Retina (tissue), 1 donor: ENCODE measurements around the gene CALHM5.
A peak's percentile ranks its signal among the peaks of the same experiment; 100 is the strongest.

Experiments
- DNase-seq: peaks from one replicate; pipeline ENCODE4 v3.0.0-alpha.2; 2016

CALHM5 gene

GRCh38 chr6:116556065-116556464, 44.6 kb downstream of the CALHM5 start:
- DNase-seq, result no peak

- no peak for DNase-seq
Observed at GRCh38 chr6:116556814-116557415, 45.5 kb downstream of the CALHM5 start.

- peak; percentile 36 for DNase-seq
Observed at GRCh38 chr6:116557893-116558292, 46.5 kb downstream of the CALHM5 start.

- DNase-seq, result no peak
Observed at GRCh38 chr6:116560130-116560529, 48.7 kb downstream of the CALHM5 start.

GRCh38 chr6:116561377-116562018, 50.1 kb downstream of the CALHM5 start:
- peak; percentile 80 for DNase-seq

GRCh38 chr6:116562019-116562403, 50.6 kb downstream of the CALHM5 start:
- DNase-seq, result no peak

GRCh38 chr6:116562614-116563013, 51.2 kb downstream of the CALHM5 start:
- DNase-seq, result no peak

- no peak for DNase-seq
Observed at GRCh38 chr6:116563830-116564229, 52.4 kb downstream of the CALHM5 start.

- no peak for DNase-seq
Observed at GRCh38 chr6:116564311-116564710, 52.9 kb downstream of the CALHM5 start.

GRCh38 chr6:116564921-116565872, 53.8 kb downstream of the CALHM5 start:
- DNase-seq, result peak; percentile 73

GRCh38 chr6:116568111-116568510, 56.7 kb downstream of the CALHM5 start:
- no peak for DNase-seq

GRCh38 chr6:116568821-116569755, 57.6 kb downstream of the CALHM5 start:
- DNase-seq, result no peak

- DNase-seq, result peak; percentile 98
Observed at GRCh38 chr6:116570856-116571682, 59.6 kb downstream of the CALHM5 start, which contains the start of gene RWDD1. Gene RWDD1, plus strand, starts transcription at chr6:116571504. Its CDS starts 79 bp downstream, at chr6:116571583.

- DNase-seq, result no peak
Observed at GRCh38 chr6:116571683-116572000, 60.2 kb downstream of the CALHM5 start.

GRCh38 chr6:116572162-116572561, 60.7 kb downstream of the CALHM5 start:
- DNase-seq, result peak; percentile 29
